HG03571 (cell line): Measurements from ENCODE around the gene RGS14.
"Not testable (repeated sequence)": the region's sequence is repeated elsewhere in the genome, so short reads cannot be mapped to it uniquely, and the experiment has no call there.

Experiments used
- ATAC-seq: cut with Tn5 transposase; IDR thresholded peaks from one replicate; pipeline ENCODE4 v1.9.1; 2021; ENCODE audit not compliant: unreplicated experiment

Gene RGS14

GRCh38 chr5:177399997-177400868 is 42.5 kb downstream of the RGS14 start, which contains the start of gene PFN3:
PFN3 (minus strand) TSS chr5:177400661; CDS start chr5:177400576, 85 bp downstream.
- ATAC-seq: no peak

DNA sequence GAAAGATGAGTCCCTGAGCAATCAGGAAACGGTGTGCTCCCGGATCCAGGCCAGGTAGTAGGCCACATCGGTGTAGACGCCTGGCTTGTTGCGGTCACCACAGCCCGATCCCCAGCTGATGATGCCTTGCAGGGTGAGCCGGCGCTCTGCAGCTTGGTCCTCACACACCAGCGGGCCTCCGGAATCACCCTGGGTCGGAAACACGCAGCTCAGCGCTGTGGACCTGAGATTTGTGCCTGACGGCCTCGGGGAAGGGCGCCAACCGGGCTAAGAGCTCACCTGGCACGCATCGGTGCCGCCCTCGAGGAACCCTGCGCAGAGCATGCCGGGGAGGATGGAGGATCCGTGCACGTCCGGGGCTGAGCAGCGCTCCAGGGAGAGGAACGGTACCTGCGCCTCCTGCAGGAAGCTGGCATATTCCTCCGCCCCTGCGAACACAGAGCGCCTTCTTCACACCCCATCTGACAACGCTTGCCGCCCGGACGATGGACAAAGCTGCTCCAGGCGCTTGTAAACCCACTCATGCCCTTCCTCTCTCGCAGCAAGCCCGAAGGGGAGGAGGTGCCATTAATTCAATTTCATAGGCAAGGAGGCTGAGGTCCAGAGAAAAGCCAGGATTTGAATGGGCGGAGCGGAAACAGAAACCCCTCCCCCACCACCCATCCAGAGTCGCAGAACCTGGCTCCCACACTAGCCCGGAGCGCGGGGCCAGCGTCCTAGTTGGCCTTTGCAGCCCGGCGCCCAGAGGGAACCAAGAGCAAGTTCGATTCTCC is 44.7 kb downstream of the RGS14 start:
- ATAC-seq: no peak

DNA sequence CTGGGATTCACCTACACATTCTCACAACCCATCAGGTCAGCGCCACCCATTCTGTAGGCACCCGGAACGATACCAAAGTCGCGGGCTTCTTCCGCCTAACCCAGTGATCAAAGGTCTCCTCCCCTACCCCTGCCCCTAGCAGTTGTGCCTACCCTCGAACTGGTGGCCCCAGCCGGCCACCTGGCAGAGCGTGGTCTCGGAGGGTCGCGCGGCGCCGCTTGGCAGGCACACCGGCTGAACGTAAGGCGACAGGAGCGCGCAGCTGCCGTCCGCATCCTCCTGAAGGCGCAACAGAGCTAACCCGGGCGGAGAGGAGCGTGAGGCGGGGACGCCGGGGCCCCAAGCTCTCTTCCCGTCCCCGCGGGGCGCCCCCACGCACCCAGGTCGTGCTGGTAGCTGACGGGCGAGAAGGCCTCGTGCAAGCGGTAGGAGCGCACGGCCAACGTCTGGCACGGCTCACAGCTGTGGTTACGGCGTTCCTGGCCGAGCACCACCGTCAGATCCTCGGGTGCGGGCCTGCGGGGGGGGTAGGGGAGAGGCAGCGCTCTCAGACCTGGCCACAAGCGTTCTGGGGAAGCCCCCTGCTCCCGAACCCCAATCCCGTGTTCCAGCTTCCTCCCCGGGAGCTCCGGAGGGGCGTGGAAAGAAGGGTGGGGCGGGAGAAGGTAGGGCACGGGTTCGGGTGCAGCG is 45.5 kb downstream of the RGS14 start:
- peak; percentile 20 for ATAC-seq

- ATAC-seq: peak; percentile 76
Measured at GRCh38 chr5:177403792-177404640, 46.3 kb downstream of the RGS14 start.

DNA sequence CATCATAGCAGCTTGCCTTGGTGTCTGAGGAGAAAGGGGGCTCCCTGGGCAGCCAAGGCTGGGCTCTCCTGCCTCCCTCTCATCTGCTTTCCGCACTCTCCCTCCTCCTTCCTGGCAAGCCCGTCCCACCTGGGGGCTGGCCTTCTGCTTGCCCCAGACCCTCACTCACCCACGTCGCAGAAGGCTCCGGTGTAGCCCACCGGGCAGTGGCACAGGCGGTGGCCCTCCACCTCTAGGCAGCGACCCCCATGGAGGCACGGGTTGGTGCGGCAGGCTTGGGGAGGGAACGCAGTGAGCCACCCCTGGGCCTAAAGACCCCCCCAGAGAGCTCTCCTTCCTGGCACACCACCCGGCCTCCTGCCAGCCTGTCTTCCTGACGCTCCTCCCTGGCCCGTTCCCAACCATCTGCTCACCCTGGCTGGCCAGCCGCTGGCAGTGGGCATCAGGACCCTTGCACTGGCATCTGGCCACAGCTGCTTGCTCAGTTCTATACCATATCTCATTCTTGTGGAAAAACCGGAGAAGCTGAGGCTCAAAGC is 47.0 kb downstream of the RGS14 start:
- ATAC-seq: no peak

DNA sequence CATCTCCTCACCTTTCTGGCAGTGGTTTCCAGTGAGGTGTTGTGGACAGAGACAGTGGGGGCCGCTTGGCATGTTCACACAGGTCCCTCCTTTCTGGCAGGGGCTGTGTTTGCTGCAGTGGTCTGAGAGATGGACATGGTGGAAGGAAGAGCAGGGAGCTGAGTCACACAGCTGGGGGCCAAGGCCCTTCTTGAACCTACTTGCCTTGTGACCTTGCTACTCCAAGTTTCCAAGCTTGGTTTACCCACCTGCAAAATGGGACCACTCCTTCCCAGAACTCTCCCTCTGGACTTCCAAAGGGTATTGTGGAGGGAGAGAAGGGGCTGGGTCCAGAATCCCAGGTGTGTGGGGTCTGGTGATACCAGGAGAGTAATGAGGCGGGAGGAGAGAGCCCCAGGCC is 47.6 kb downstream of the RGS14 start:
- no peak for ATAC-seq

GRCh38 chr5:177405805-177406204 is 48.1 kb downstream of the RGS14 start:
- ATAC-seq: no peak

DNA sequence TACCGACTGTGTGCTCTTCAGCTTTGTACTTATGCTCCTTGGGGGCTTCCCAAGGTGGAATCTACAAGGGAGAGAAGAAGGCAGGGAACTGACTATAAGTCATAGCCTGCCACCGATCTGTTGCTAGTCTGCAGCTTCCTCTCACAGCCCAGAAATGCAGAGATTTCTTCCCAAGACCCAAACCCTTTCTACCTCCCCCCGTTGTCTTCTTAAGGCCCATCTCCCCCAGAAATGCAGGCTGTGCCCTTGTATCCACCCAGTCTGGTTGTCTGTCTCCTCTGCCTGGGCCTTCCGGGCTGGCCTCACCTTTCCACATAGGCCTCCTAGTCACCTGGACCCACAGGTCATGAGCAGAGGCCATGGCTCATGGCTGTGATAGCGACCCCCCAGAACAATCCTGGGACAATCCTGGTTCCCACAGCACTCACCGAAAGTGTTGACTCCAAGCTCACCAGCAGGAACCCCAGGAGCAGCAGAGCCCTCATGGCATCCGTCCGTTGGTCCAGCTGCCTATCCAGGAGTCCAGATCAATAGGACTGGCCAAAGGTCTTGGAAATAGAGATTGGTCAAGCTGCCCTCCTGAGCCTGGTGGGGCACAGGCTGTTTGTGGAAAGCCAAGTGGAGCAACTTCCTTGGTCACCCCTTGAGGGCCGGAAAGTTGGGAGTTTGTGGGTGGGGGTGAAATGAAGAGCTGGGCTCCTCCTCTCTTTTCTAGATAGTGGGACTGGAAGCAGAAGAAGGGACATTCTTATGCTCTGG is 51.5 kb downstream of the RGS14 start, which contains the start of gene F12:
TSS of gene F12 (minus strand) at position 522 of the 759 bp plus-strand sequence. CDS start at position 485, 37 bp downstream.
- no peak for ATAC-seq

- ATAC-seq: no peak
Measured at GRCh38 chr5:177410575-177410974, 52.9 kb downstream of the RGS14 start.

DNA sequence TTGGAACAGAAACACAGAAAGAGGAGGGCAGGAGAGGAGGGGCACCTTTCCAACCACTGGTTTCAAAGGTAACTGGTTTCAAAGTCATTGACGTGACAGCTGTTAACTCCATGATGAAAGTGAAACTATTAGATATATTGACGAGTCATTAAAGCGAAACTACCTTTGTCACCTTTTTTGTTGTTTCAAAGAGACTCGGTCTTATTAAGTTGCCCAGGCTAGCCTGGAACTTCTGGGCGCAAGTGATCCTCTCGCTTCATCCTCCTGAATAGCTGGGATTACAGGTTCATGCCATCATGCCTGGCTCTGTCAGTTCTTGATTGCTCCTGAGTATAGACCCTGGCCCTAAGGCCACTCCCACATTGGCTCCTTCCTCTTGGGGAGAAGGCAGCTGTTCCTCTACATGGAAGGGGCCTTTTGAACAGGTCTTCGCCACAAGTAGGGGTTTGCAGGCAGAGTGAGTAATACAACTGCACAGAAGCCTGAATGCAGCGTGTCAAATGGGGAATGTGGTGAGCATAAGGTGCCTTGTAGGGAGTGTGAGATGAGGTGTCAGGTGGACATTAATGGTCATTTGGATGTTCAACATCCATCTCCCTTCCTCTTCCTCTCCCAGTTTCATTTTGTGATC is 55.0 kb downstream of the RGS14 start:
- ATAC-seq: no peak

DNA sequence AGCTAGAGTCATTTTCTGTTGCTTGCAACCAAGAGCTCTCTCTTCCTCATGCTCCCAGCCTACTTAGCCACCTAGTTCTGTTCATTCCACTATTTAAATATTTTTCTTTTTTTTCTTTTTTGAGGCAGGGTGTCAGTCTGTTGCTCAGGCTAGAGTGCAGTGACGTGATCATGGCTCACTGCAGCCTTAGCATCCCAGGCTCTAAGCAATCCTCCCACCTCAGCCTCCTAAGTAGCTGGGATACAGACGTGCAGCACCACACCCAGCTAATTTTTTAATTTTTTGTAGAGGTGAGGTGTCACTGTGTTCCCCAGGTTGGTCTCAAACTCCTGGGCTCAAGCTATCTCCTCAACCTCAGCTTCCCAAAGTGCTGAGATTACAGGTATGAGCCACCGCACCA is 56.8 kb downstream of the RGS14 start:
- ATAC-seq: no peak

DNA sequence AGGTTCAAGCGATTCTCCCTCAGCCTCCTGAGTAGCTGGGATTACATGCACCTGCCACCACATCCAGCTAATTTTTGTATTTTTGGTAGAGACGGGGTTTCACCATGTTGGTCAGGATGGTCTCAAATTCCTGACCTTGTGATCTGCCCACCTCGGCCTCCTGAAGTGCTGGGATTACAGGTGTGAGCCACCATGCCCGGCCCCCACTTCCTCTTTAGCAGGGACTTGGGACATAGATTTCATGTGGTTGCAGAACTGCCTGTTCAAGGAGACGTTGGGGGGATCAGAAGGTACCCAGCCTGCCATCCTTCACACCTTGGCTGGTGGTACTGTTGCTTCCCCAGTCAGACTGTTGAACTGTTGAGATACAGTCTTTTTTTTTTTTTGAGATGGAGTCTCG is 59.4 kb downstream of the RGS14 start:
- ATAC-seq: not testable (repeated sequence)

GRCh38 chr5:177419046-177419445 is 61.3 kb downstream of the RGS14 start:
- no peak for ATAC-seq

- ATAC-seq: not testable (repeated sequence)
Measured at GRCh38 chr5:177420472-177420871, 62.7 kb downstream of the RGS14 start.

GRCh38 chr5:177421062-177421798 is 63.5 kb downstream of the RGS14 start:
- ATAC-seq: no peak
